Testis (tissue), 3 donors: Measurements from ENCODE around the gene DDN. TPM values are rescaled to one million over a fixed set of nuclear protein-coding genes. Genes with fewer than 3 reads are reported as not detected.

Experiments
- DNase-seq: peaks from one replicate; pipeline ENCODE4 v3.0.0-alpha.2; 2019
- H3K27ac ChIP-seq, 2 donors: fragments of 200-600 bp; sonication (generic); one replicate each; pipeline ENCODE4 v1.5.1; 2019
- H3K27me3 ChIP-seq: fragments of 200-600 bp; sonication (generic); one replicate; pipeline ENCODE4 v1.5.1; 2019
- H3K36me3 ChIP-seq: fragments of 200-600 bp; sonication (generic); one replicate; pipeline ENCODE4 v1.5.1; 2017; ENCODE audit warnings: low read depth; ENCODE audit errors: missing control alignments
- H3K4me1 ChIP-seq: fragments of 200-600 bp; sonication (generic); one replicate; pipeline ENCODE4 v1.5.1; 2019
- H3K4me3 ChIP-seq, 2 donors: fragments of 200-600 bp; sonication (generic); one replicate each; pipeline ENCODE4 v1.5.1; 2017 to 2019
- H3K9me3 ChIP-seq: fragments of 200-600 bp; sonication (generic); one replicate; pipeline ENCODE4 v1.5.1; 2017
- CTCF ChIP-seq, 3 experiments: fragments of 450-650 bp in 2 of 3; fragments of 200-600 bp in 1 of 3; sonication (generic) in 1 of 3; IDR thresholded peaks; one replicate each; pipeline ENCODE4 v1.5.1; 2016 to 2019; ENCODE audit warnings: antibody characterized with exemption in 3 of 3, mild to moderate bottlenecking in 2 of 3, moderate library complexity in 1 of 3
- POLR2A ChIP-seq: fragments of 450-650 bp; IDR thresholded peaks from one replicate; pipeline ENCODE4 v1.6.1; 2017; ENCODE audit warnings: antibody characterized with exemption, mild to moderate bottlenecking, moderate library complexity
- WGBS, 2 donors: methylation state at CpG; one replicate each; pipeline ENCODE4 v1.1.5; 2018; 5-methylcytosine and 5-hydroxymethylcytosine counted together
- intact Hi-C: fragments of 100-400 bp; cut with DNase I; formaldehyde crosslinking; loops from one replicate; pipeline ENCODE4 v1.15.1; 2023; ENCODE audit warnings: low total_unique reads
- polyA plus RNA-seq: library from polyadenylated mRNA; stranded (reverse); fragments of 350-450 nt; fragmentation: Illumina TruSeq; extraction: RNeasy Lipid Tissue Mini Kit (QIAGEN cat#74804); gene quantifications from one replicate; pipeline ENCODE4 v1.2.3, GENCODE V29; 2014; ENCODE audit warnings: low read depth, low replicate concordance; ENCODE audit not compliant: insufficient read depth
- total RNA-seq, 2 donors: library from RNA; depleted of rRNA; stranded (reverse); fragments of >200 nt; gene quantifications; one replicate each; pipeline ENCODE4 v1.2.3, GENCODE V29; 2016

DDN gene
- total and polyA plus RNA-seq, 3 donors from 2014 or later, result 0.31 to 0.96 (median 0.55) TPM

- peaks cover 27% of the 10 kb centered on the region for H3K4me1 ChIP-seq
- TF ChIP-seq POLR2A (no peak), CTCF (IDR thresholded peaks at IDR 0.05) (no peak)
- intact Hi-C loops, result no loop called here
- H3K36me3 ChIP-seq, result no peaks in the 10 kb centered on the region
- DNase-seq, result no peak
- WGBS, 2 donors, result 1% methylated on average over 41 of the region's 45 CpGs; no CpG with 5 or more reads in 1 of the 2 donors
- H3K27me3 ChIP-seq, result no peaks in the 10 kb centered on the region
- H3K4me3 ChIP-seq, result peak within 1 kb of the TSS; percentile 2 to 24
- H3K27ac ChIP-seq, result no peak within 1 kb of the TSS
- no peaks in the 10 kb centered on the region for H3K9me3 ChIP-seq
These were observed 20.9 kb downstream of the DDN start, which contains the start of gene WNT1 for GRCh38 chr12:48978291-48978740. Gene WNT1, plus strand, starts transcription at chr12:48978322. Its CDS starts 329 bp downstream, at chr12:48978651.

- no peaks in the 10 kb centered on the region for H3K27me3 ChIP-seq
These were observed 21.6 kb downstream of the DDN start for GRCh38 chr12:48977290-48978281.

GRCh38 chr12:48973941-48974673 lies 25.1 kb downstream of the DDN start:
- peaks cover 21% of the 10 kb centered on the region for H3K4me1 ChIP-seq
- DNase-seq, result peak; percentile 58
- no peaks in the 10 kb centered on the region for H3K36me3 ChIP-seq
- no peak overlapping the region for H3K27ac ChIP-seq
- no peak overlapping the region for H3K4me3 ChIP-seq
- TF ChIP-seq CTCF (IDR thresholded peaks at IDR 0.05), result peak in 2 of 3 experiments; percentile 40 to 56
- TF ChIP-seq POLR2A, result no peak
- H3K27me3 ChIP-seq, result no peaks in the 10 kb centered on the region
- WGBS, 2 donors, result 40 to 45% methylated on average over 14 to 19 of the region's 19 CpGs
- intact Hi-C loops, result no loop called here
- H3K9me3 ChIP-seq, result no peaks in the 10 kb centered on the region

More at GRCh38 chr12:48977290-48978281, 21.6 kb downstream of the DDN start:
- no peaks in the 10 kb centered on the region for H3K9me3 ChIP-seq
- H3K27ac ChIP-seq, result no peak overlapping the region
- H3K36me3 ChIP-seq, result no peaks in the 10 kb centered on the region
- intact Hi-C loops, result no loop called here
- DNase-seq, result peak; percentile 57
- 14 to 26% methylated on average over 21 to 41 of the region's 50 CpGs for WGBS, 2 donors
- H3K4me1 ChIP-seq, result peaks cover 27% of the 10 kb centered on the region
- H3K4me3 ChIP-seq, result no peak overlapping the region
- TF ChIP-seq POLR2A, result no peak
- peak; percentile 61 to 80 (median 73) for TF ChIP-seq CTCF (IDR thresholded peaks at IDR 0.05)

- Histone ChIP-seq H3K27me3 (no peaks in the 10 kb centered on the region), H3K4me1 (peaks cover 15% of the 10 kb centered on the region), H3K4me3 (no peak overlapping the region), H3K27ac (no peak overlapping the region), H3K9me3 (no peaks in the 10 kb centered on the region), H3K36me3 (no peaks in the 10 kb centered on the region)
- intact Hi-C loops, result no loop called here
- no peak for DNase-seq
- TF ChIP-seq CTCF (IDR thresholded peaks at IDR 0.05), result no peak
- TF ChIP-seq POLR2A, result no peak
- WGBS, 2 donors, result 33 to 45% methylated on average over 12 of the region's 12 CpGs
These were observed 25.6 kb downstream of the DDN start for GRCh38 chr12:48973531-48973930.
